GM19395 (cell line): ENCODE measurements around the gene HSPB7.
"Not testable (repeated sequence)": the region's sequence is repeated elsewhere in the genome, so short reads cannot be mapped to it uniquely, and the experiment has no call there.

ENCODE experiments used
- ATAC-seq: cut with Tn5 transposase; IDR thresholded peaks from one replicate; pipeline ENCODE4 v1.9.1; 2021; ENCODE audit warnings: mild to moderate bottlenecking, moderate library complexity; ENCODE audit not compliant: unreplicated experiment

HSPB7 gene

DNA sequence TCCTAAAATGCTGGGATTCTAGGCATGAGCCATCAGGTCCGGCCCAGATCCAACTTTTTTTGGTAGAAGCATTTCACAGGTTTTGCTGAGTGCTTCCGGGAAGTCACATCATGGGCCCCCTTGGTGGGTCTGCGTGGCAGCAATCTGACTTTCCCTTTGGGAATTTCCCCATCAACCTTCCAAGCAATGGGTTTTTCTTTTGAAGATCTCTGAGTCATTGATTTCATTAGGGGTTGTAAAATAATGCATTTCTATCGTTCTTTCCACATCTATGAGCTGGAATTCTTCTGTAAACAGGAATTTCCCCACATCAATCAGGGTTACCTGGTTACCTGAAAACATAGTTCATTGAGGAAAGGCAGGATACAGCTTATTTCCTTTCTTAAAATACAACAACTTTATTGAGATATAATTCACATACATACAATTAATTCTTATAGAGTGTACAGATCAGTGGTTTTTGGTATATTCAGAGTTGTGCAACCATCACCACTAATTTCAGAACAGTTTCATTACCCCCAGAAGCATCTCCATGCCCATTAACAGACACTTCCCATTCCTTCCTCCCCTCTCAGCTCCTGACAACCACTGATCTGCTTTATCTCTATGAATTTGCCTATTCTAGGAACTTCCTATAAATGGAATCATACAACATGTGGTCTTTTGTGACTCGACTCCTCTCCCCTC lies 32.1 kb downstream of the HSPB7 start:
- no peak for ATAC-seq

DNA sequence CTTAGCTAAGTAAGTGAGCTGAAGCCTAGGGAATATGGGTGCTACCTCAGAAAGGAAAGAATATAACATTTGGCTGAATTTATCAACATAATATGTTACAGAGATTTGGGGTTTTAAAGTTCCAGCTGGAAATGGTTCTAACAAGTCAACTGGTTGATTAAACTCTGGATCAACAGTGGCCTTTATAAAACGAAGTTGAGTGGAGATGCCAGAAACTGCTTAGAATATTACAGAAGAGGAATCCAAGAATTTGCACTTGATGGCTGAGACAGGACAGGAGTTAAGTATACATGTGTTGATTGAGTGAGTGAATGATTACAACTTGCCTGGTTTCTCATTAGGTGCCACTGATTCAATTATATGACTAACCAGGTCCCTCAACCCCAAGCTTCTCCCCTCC lies 34.6 kb downstream of the HSPB7 start:
- ATAC-seq: no peak

DNA sequence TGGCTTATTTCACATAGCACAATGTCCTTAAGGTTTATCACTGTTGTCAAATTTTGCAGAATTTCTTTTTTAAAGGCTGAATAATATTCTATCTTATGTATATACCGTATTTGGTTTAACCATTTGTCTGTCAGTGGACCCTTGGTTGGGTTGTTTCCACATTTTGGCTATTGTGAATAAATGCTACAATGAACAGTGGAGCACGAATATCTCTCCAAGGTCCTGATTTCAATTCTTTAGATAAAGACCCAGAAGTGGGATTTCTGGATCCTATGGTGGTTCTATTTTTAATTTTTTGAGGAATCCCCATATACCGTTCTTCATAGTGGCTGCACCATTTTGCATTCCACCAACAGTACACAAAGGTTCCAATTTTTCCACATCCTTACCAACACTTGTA lies 36.2 kb downstream of the HSPB7 start:
- ATAC-seq: no peak

DNA sequence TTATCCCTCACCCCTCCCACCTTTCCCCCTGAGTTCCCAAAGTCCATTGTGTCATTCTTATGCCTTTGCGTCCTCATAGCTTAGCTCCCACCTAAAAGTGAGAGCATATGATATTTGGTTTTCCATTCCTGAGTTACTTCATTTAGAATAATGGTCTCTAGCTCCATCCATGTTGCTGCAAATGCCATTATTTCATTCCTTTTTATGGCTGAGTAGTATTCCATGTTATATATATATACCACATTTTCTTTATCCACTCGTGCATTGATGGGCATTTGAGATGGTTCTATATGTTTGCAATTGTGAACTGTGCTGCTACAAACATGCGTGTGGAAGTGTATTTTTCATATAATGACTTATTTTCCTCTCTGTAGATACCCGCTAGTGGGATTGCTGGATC lies 39.9 kb downstream of the HSPB7 start:
- ATAC-seq: not testable (repeated sequence)

DNA sequence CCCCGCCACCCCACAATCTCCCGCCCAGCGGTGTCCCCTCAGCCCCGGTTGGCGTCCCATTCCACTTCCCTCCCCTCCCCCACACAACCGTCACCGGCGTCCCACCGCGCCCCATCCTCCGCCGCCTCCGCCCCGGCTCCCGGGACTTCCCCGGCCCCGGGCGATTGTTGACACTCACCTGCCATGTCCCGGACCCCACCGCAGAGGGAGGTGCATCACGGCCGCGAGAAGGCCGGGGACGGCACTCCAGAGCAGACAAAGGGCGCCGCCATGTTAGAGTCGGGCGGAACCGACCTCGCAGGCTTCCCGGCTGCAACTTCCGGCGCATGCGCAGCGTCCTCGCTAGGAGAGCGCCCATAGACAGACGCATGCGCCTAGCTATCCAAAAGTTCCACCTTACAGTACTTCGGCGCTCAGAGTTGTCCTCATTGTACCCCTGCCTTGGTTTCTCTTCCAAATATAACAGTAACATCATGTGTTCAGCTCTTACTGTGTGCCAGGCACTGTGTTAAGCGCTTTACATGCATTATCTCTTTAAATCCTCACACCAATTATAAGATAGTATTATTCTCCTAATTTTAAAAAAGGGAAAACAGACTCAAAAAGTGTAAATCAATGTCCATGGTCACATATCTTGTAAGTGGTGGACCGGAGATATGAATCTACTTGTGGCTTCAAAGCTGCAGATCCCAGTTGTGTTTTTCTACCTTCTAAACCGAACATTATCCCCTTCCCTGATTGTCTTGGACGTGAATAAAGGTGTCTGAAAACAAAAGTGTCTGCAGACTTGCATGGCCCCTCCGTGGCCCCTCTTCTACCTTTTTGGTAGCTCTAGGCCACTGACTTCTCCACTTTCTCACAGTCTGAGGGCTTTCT lies 41.8 kb downstream of the HSPB7 start, which contains the start of gene ZBTB17:
TSS of gene ZBTB17 (minus strand) at position 297 of the 876 bp plus-strand sequence. CDS start 27,606 bp downstream, outside the sequence.
- ATAC-seq: peak; percentile 63

DNA sequence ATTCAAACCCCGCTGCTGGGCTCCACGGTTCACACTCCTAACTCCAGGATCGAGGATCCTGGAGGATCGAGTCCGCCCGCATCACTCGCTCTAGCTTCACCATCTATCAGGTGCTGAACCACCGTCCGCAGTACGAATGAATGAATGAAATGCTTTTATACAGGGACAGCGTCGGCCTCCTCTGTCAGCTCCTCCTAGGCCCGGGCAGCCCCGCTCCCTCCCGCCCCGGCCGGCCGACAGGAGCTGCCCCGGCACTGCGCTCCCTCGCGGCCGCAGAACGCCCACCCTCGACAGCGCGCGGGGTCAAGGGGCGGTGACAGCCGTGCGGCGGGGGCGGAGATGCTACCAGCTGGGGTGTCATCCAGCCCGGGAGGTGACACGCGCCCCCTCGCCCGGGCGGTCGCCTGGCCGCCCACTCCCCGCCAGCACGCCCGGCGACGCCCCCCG lies 42.5 kb downstream of the HSPB7 start:
- ATAC-seq: peak; percentile 46

DNA sequence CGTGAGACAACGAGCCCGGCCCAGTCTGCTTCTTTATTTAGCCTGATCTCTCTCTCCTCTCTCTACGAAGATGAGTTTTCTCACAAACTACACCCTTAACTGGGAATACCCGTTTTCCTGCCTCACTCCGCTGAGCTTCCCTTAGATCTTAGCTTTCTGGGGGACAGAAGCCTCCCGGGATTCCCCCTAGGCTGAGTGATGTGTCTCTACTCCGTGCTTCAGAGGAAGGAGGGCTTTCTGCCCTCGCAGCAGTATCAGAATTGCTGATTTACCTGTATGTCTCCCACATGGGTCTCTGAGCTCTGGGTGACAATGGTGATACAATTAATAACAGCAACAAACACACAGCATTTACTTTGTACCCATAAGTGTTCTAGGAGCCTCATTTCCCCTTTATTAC lies 43.0 kb downstream of the HSPB7 start:
- ATAC-seq: peak; percentile 37

DNA sequence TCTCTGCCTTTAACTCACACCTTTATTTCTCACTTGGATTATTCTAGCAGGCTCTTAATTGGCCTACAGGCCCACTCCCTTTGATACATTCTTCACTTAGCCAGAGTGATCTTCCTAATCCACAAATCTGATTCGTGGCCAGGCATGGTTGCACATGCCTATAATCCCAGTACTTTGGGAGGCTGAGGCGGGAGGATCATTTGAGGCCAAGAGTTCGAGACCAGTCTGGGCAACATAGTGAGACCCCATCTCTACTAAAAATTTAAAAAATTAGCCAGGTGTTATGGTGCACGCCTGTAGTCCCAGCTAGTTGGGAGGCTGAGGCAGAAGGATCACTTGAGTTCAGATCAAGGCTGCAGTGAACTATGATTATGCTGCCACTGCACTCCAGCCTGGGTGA lies 44.1 kb downstream of the HSPB7 start:
- no peak for ATAC-seq

DNA sequence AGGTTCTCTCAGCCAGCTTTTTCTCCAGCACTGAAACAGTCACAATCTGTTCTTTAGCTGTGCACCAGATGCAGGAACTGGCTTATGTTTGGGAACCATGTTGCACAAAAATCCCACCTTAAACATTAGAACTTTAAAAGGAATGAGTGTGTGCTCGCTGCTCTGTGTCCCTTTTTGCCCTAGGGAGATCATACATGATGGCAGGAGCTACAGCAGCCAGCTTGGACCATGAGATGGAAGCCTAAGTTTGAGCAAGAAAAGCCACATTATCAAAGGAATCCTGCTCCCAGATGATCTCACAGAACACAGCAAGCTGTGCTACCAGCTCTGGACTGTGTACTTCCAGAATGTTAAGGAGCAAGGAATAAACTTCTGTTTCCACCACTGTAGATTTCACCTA lies 45.4 kb downstream of the HSPB7 start:
- ATAC-seq: no peak

DNA sequence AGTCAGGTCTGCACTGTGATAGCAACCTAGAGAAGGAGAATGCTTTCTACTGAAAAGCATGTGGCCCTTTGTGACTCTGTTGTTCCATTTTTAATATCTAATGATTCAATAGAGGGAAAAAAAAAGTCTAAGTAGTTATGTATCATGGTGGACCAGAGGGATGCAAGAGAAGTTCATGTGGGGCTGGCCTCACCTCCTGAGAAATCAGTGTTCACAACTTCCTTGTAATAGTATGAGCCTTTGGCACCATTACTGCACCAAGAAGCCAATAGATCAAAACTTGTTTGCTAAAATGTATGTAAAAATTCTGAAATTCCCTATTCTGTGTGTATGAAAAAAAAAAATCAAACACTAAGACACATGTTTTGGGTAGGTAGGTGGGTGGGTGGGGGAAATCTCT lies 46.9 kb downstream of the HSPB7 start:
- ATAC-seq: no peak

DNA sequence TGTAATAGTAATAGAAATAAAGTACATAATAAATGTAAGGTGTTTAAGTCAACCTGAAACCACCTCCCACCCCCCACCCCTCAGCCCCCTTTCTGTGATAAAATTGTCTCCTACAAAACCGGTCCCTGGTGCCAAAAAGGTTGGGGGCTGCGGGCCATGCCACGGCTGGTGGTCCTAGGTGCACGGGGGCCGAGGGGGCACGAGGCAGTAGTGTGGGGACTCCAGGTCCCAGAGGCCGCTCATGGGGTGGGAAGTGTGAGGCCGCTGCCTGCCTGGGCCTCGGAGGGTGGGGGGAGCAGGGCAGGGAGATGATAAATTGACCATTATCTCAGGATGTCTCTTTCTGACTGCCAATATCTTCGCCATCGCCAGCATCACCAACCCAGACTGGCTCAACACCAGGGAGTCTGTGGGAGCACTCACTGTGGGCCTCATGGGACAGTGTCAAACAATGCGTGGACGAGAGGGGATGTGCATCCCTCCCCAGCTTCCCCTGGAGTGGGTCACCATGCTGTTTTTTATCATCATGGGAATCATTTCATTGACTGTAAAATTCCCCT lies 48.4 kb downstream of the HSPB7 start:
- ATAC-seq: no peak

DNA sequence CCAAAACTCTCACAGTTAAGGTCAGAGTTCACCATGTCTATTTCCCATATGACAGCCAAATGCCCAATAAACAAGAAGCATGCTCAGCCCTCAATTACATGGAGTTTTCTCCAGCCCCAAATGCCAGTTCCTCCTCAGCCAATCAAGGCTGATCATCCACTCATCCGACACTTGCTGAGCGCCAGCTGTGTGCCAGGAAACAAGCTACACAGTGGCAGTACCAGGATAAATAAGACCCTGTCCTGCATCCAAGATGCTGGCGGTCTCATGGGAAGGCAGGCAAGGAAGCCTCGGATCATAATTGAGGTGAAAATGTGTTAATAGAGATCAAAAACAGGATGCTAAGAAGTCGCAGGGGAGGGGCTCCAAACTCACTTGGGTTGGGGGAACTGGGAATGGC lies 49.7 kb downstream of the HSPB7 start:
- no peak for ATAC-seq

DNA sequence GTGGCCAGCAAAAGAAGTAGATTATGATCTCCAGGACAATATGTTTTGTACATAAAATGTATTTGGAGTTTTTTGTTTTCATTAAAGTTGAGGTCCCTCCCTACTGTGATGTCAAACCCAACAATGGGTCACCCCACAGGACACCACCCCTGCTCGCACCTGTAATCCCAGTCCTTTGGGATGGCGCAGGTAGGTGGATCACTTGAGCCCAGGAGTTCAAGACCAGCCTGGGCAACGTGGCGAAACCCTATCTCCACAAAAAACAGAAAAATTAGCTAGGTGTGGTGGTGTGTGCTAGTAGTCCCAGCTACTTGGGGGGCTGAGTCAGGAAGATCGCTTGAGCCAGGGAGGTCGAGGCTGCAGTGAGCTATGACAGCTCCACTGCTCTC lies 50.9 kb downstream of the HSPB7 start:
- no peak for ATAC-seq

DNA sequence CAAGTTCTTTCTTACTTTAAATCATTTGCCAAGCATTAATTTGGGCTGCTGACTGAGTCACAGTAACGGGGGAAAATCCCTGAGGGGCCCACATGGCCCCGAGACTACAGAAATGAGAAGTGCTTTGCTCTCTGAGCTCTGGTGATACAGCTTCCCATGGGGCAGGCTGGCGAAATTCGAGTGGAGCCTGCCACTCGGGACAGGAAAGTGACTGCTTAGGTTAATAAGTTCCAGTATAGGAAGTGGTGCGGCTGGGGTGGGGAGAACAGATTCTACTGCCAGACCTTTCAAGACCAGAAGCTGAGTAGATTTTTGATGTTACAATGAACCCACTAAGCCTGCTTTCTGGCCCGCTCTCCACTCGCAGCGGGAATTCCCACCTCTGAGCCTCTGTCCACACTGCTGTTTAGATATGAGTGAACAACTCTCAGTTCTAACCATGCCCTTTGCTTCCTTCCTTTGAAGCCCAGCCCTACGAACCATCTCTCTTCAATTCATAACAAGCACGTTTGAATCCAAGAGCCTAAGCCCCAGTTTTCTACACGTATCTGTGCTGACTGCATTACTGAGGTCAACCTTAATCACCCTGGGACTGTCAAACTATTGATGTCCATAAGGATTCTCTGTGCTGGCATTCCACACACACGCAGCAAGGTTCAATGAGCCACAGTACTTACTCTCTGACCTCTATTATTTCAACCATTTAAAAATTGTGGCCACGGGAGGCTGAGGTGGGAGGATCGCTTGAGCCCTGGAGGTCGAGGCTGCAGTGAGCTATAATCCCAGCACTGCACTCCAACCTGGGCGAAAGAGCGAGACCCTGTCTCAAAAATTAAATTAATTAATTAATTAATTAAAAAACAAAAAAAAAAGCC lies 51.5 kb downstream of the HSPB7 start:
- peak; percentile 79 for ATAC-seq

DNA sequence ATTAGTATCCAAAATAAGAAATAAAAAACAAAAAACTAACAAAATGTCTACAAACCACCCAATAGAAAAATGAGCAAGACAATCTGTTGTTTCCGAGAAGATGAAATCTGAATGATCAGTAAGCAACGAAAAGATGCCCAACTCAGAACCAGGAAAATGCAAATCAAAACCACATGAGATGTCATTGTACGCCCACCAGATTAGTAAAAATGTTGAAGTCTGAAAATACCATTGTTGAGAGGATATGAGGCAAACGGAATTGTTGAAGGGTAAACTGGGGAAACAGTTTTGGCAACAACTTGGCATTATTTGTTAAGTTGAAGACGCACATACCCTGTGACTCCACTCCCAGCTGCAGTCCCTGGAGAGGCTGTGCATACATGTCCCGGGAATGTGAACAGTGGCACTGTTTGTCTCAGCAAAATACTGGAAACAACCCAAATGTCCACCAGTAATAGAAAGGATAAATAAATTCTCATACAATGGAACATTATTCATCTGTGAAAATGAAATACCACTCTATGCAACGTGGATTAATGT lies 52.5 kb downstream of the HSPB7 start:
- ATAC-seq: no peak
